SU-DHL-6 (cell line): Measurements from ENCODE around the gene IL1RL1.

Source experiments
- H2AFZ ChIP-seq: fragments of 200-600 bp; sonication (generic); 2 replicates; pipeline ENCODE4 v1.6.1; 2014; ENCODE audit warnings: low read depth, mild to moderate bottlenecking, moderate library complexity, mixed read lengths, antibody characterized with exemption, low read length; ENCODE audit not compliant: severe bottlenecking
- H3F3A ChIP-seq: fragments of 200-600 bp; shearing (Covaris generic); 2 replicates; pipeline ENCODE4 v1.6.0; 2016; ENCODE audit warnings: antibody characterized with exemption, mild to moderate bottlenecking; ENCODE audit not compliant: insufficient read depth
- H3K27ac ChIP-seq: fragments of 200-600 bp; sonication (generic); 2 replicates; pipeline ENCODE4 v1.5.1; 2016; ENCODE audit warnings: low read depth, mild to moderate bottlenecking, low read length, moderate library complexity, mixed read lengths
- H3K27me3 ChIP-seq: fragments of 200-600 bp; sonication (generic), shearing (Covaris generic); 2 replicates; pipeline ENCODE4 v1.6.0; 2014; ENCODE audit warnings: mild to moderate bottlenecking, low read length
- H3K36me3 ChIP-seq: fragments of 200-600 bp; sonication (generic); 2 replicates; pipeline ENCODE4 v1.6.1; 2014; ENCODE audit warnings: mild to moderate bottlenecking, low read length, mixed read lengths
- H3K4me2 ChIP-seq: fragments of 300-600, 200-600 bp; shearing (Covaris generic), sonication (generic); 2 replicates; pipeline ENCODE4 v1.6.0; 2014; ENCODE audit warnings: low read length, low read depth, mild to moderate bottlenecking; ENCODE audit not compliant: poor library complexity, severe bottlenecking
- H3K4me3 ChIP-seq: fragments of 200-600 bp; sonication (generic); 2 replicates; pipeline ENCODE4 v1.5.1; 2014; ENCODE audit warnings: antibody characterized with exemption, low read length, mild to moderate bottlenecking, mixed read lengths; ENCODE audit not compliant: insufficient read depth, poor library complexity, severe bottlenecking
- H3K79me2 ChIP-seq: fragments of 200-600 bp; sonication (generic); 2 replicates; pipeline ENCODE4 v1.6.1; 2014; ENCODE audit warnings: mild to moderate bottlenecking, low read length, moderate library complexity; ENCODE audit not compliant: insufficient read depth
- H3K9ac ChIP-seq: fragments of 200-600 bp; sonication (generic); 2 replicates; pipeline ENCODE4 v1.7.0; 2014; ENCODE audit warnings: mild to moderate bottlenecking, low read length
- H3K9me2 ChIP-seq: fragments of 200-600 bp; sonication (generic); replicated peaks from 2 replicates; pipeline ENCODE4 v1.6.1; 2014; ENCODE audit warnings: low read length; ENCODE audit not compliant: insufficient read depth
- H3K9me3 ChIP-seq: fragments of 200-600 bp; sonication (generic); 2 replicates; pipeline ENCODE4 v1.6.1; 2014; ENCODE audit warnings: low read length, mixed read lengths; ENCODE audit not compliant: insufficient read depth
- H4K20me1 ChIP-seq: fragments of 200-600 bp; sonication (generic); 2 replicates; pipeline ENCODE4 v1.6.1; 2014; ENCODE audit warnings: low read depth, mild to moderate bottlenecking, antibody characterized with exemption, low read length, moderate library complexity, mixed read lengths
- EZH2phosphoT487 ChIP-seq: fragments of 200-600 bp; sonication (generic), shearing (Covaris generic); conservative IDR thresholded peaks from 2 replicates; pipeline ENCODE4 v1.6.1; 2018; ENCODE audit warnings: mild to moderate bottlenecking, antibody characterized with exemption, low read length, moderate library complexity, mixed read lengths
- TF ChIP-seq, protein P1 (sequence below): fragments of 200-600 bp; sonication (generic); IDR thresholded peaks from one replicate; pipeline ENCODE4 v1.5.1; 2017; ENCODE audit warnings: antibody characterized with exemption, mild to moderate bottlenecking, low read length, moderate library complexity; ENCODE audit not compliant: insufficient read depth, poor library complexity, severe bottlenecking

The IL1RL1 gene

GRCh38 chr2:102387763-102388546 is 76.6 kb downstream of the IL1RL1 start:
- H3K9me3 ChIP-seq: peaks cover 5% of the 10 kb centered on the region; the same call in 1 of the 2 replicates
- H4K20me1 ChIP-seq: no peaks in the 10 kb centered on the region
- H3K79me2 ChIP-seq: no peaks in the 10 kb centered on the region
- no peaks in the 10 kb centered on the region; the same call in 1 of the 2 replicates for H3K36me3 ChIP-seq
- no peaks in the 10 kb centered on the region for H3K9me2 ChIP-seq
- H3K4me3 ChIP-seq: no peak overlapping the region
- no peak overlapping the region for H2AFZ ChIP-seq
- no peak overlapping the region for H3K27ac ChIP-seq
- no peaks in the 10 kb centered on the region for H3F3A ChIP-seq
- no peak for TF ChIP-seq EZH2phosphoT487
- TF ChIP-seq, protein P1, sequence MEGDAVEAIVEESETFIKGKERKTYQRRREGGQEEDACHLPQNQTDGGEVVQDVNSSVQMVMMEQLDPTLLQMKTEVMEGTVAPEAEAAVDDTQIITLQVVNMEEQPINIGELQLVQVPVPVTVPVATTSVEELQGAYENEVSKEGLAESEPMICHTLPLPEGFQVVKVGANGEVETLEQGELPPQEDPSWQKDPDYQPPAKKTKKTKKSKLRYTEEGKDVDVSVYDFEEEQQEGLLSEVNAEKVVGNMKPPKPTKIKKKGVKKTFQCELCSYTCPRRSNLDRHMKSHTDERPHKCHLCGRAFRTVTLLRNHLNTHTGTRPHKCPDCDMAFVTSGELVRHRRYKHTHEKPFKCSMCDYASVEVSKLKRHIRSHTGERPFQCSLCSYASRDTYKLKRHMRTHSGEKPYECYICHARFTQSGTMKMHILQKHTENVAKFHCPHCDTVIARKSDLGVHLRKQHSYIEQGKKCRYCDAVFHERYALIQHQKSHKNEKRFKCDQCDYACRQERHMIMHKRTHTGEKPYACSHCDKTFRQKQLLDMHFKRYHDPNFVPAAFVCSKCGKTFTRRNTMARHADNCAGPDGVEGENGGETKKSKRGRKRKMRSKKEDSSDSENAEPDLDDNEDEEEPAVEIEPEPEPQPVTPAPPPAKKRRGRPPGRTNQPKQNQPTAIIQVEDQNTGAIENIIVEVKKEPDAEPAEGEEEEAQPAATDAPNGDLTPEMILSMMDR: no peak
- no peaks in the 10 kb centered on the region for H3K27me3 ChIP-seq
- no peak overlapping the region for H3K9ac ChIP-seq
- H3K4me2 ChIP-seq: no peak overlapping the region

- Histone ChIP-seq H3F3A (no peaks in the 10 kb centered on the region), H3K9ac (no peak overlapping the region), H4K20me1 (no peaks in the 10 kb centered on the region), H3K27ac (no peak overlapping the region), H3K9me3 (no peaks in the 10 kb centered on the region), H3K4me2 (no peak overlapping the region), H2AFZ (no peak overlapping the region), H3K4me3 (no peak overlapping the region), H3K36me3 (no peaks in the 10 kb centered on the region), H3K79me2 (no peaks in the 10 kb centered on the region), H3K27me3 (no peaks in the 10 kb centered on the region), H3K9me2 (no peaks in the 10 kb centered on the region)
- no peak for TF ChIP-seq EZH2phosphoT487
- TF ChIP-seq, protein P1: no peak
Observed at GRCh38 chr2:102391565-102391964, 80.2 kb downstream of the IL1RL1 start.

DNA sequence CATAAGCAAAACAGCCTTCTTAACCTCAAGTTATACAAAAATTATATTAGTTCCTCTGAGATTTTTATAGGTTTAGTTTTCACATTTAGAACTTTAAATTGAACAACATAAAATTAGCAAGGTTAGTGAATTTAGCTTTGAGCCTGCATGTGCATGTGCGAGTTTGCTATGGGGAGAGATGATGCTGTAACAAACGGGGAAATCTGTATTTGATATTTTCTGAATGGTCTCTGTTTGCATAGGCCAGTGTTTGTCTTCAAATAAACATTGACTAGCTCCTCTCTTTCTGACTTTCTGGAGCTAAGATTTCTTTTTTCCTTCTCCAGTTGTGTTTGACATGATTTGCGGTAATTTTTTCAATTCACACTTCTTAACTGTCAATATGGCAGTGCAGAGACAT is 80.7 kb downstream of the IL1RL1 start:
- Histone ChIP-seq H3K4me2 (no peak overlapping the region), H3K36me3 (no peaks in the 10 kb centered on the region), H3K9ac (no peak overlapping the region), H3K9me3 (no peaks in the 10 kb centered on the region), H3K9me2 (no peaks in the 10 kb centered on the region), H3K4me3 (no peak overlapping the region), H3K79me2 (no peaks in the 10 kb centered on the region), H3F3A (no peaks in the 10 kb centered on the region), H3K27me3 (no peaks in the 10 kb centered on the region), H2AFZ (no peak overlapping the region), H3K27ac (no peak overlapping the region), H4K20me1 (no peaks in the 10 kb centered on the region)
- TF ChIP-seq, protein P1: no peak
- no peak for TF ChIP-seq EZH2phosphoT487
